GM18861 (cell line): ENCODE data around the gene ALDH16A1.

Source experiments
- ATAC-seq: cut with Tn5 transposase; IDR thresholded peaks from one replicate; pipeline ENCODE4 v1.9.1; 2021; ENCODE audit not compliant: unreplicated experiment

The ALDH16A1 gene

DNA sequence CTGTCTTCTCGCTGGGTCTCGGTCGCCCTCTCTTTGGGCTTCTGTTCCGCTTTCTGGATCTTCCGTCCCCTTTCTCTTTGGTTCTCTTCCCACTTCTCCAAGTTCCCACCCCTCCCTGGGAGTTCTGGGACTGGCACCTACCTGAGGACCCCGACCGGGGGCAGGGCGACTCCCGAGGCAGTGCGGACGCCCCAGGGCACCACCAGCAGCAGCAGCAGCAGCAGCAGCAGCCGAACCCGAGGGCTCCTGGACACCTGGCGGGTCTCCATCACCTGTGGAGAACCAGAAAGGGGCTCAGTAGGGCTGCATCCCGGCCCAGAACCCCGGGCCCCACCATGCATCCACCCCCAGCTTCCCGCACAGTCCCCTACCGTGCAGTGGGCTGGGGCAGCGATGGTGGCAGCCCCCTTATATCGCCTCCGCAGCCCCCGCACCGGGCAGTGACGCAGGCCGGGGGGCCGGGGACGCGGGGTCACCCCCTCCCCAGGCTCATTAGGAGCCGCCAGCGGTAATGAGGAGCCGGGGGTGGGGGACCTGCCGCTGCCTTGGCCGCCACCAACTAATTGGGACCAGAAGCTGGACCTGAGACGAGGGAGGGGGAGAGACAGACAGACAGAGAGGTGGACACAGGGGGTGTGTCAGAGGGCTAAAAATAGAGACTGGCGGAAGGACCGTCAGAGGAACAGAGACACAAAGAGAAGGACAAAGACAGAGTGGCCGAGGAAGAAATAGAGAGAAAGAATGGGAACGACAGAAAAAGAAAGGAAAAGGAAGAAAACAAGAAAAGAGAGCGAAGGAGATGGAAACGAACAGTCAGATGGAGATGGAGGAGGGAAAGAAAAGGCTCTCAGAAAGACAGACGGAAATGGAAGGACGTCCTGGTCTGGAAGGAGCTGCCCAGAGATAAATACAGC lies 29.7 kb upstream of the ALDH16A1 start, which contains the start of gene PTH2:
Gene PTH2, minus strand, starts transcription at position 371 of the 914 bp plus-strand sequence. Its CDS starts 102 bp downstream, at position 269.
- no peak for ATAC-seq

DNA sequence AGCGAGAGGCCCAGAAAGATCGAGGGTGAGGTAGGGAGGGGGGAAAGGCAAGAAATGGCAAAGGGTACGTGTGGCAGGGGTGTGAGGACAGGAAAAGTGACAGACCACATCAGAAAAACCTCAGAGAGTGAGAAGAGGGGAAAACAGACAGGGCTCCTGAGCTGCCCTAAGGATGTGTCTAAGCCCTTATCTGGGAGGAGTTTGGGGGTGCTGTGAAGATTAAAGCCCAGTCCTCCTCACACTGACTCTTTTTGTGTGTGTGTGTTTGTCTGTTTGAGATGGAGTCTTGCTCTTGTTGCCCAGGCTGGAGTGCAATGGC lies 29.1 kb upstream of the ALDH16A1 start:
- ATAC-seq = no peak

DNA sequence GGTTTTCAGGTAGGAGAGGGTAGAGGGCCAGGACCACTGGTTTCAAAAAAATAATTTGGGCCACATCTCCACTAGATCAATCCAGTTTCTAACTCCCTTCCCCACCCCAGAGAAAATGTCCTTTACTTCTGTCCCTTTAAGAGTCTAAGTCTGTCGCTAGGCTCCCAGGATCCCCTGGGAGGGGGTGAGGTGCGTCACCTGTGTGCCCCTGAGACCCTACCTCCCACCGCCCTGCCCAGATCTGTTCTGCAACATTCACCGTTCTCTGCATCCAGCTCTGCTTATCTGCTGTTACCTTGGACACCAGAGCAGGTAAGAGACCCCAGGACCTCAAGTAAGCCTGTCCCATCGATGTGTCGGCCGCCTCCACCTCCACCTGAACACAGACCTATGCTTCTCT lies 27.8 kb upstream of the ALDH16A1 start, which contains the start of gene GFY:
Gene GFY, plus strand, starts transcription at position 211 of the 400 bp plus-strand sequence. CDS start 1,043 bp downstream, outside the sequence.
- no peak for ATAC-seq

DNA sequence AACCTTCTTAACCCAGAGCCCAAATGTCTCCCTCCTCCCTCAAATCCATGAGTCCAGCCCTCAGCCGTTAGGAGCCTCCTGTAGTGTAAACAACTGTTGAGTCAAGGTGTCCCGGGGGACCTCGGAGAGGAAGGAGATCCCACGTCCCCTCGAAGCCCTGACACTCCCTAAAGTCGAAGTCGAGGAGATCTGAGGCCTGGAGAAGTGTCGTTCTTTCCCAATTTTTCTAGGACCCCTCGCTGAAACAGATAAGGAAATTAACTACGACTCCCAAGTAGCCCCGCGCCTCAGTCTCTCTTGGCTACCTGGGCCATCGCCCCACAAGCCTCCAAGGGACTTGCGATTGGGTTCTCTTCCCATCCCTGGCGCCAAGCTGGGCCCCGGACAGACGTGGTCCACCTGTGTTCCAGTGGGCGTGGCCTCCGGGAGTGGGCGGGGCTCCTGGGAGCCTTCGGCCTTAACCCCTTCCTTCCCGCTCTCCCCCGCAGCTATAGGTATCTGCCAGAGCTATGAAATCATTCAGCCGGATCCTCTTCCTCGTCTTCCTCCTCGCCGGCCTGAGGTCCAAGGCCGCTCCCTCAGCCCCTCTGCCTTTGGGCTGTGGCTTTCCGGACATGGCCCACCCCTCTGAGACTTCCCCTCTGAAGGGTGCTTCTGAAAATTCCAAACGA lies 27.0 kb upstream of the ALDH16A1 start:
- no peak for ATAC-seq

DNA sequence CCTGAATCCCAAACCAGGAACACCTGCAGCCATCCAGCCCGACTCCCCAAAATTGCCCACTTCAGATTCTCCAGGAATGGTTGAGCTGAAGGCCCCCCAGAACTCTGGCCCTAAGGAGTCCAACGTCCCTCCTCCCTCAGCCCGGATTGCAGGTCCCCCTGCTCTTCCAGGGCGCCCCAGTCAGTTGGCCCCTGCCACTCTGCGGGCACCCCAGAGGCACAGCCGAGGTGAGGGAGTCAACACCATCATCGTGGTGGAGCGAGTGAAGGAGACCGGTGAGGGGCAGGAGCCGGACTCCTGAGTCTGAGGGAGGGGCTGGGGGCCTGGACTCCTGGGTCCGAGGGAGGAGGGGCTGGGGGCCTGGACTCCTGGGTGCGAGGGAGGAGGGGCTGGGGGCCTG lies 25.7 kb upstream of the ALDH16A1 start:
- no peak for ATAC-seq

DNA sequence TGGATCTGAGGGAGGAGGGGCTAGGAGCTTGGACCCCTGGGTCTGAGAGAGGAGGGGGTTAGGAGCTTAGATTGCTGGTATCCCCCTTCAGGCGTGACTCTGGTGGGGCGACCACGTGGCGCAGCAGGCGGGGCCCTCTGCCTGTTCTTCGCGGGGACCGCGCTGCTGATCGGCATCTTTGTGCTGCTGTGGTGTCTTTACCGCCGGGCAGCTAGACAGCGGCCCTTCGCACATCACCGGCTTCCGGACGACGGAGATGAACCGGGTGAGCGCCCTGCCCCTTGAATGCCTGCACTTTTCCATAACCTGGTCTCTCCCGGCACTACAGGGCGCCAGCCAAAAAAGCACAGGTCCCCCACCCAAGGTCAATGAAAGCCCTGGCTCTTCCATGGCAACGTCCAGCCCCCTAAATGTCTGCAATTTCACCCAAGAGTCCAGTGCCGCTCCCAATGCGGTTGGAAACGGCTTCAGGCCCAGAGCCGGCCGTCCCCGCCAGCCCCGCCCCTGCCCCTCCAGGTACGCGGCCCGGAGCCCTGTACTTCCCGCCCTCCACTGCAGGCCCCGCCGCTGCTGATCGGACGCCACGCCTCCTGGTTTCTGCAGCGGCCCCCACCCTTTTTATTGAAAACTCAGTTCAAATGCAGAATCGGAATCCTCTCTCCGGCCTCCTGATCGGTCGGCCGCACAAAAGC lies 25.0 kb upstream of the ALDH16A1 start:
- ATAC-seq = no peak

DNA sequence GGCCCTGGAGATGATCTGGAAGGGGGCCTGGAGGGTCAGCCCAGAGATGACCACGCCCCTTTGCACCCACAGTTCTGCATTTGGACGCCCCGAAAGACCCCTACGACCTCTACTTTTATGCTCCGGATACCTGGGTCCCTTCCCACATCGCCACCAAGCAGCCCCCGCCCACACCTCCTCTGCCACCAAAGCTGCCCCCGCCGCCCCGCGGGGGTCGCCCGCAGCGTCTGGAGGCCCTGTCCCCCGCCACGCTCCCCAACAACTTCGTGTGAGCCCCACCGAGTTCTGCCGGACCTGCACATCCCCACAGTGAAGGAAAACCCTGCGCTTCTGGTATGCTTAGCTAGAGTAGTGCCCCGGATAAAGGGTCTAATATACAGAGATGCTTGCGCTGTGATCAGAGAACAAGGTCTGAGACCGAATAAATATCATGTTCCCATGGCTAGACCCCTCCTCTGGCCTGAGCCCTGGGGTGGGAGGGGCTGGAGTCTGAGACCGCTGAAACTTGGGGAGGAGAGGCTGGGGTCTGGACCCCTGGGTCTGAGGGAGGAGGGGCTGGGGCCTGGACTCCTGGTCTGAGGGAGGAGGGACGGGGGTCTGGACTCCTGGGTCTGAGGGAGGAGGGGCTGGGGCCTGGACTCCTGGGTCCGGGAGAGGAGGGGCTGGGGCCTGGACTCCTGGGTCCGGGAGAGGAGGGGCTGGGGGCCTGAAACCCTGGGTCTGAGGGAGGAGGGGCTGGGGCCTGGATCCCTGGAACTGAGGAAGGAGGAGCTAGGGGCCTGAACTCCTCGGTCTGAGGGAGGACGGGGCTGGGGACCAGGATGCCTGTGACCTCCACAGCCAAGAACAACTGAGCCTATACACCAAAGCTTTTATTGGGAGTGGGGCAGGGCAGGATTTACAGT lies 24.2 kb upstream of the ALDH16A1 start:
- ATAC-seq = no peak

DNA sequence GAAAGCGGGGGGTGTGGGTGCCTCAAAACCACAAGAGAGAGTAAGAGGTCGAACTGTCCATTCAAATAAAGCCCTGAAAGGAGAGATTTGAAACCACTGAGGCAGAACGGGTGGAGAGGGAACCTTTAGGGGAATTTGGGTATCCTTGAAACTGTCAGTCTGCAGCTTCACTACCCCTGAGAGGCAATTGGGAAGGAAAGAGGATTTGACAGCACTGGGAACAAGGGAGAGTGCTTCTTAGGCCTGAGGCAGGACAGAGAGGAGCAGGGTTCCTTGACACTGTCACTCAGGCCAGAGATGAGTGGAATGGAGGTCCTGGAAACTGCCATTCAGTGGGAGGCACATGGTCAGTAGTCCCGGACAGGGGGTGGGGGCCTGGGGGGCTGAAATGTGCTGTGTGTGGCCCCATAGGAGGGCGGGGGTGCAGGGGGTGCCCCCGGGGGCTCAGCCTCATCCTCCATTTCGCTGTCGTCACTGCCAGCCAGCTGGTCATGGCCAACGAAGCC lies 22.8 kb upstream of the ALDH16A1 start:
- ATAC-seq = no peak

DNA sequence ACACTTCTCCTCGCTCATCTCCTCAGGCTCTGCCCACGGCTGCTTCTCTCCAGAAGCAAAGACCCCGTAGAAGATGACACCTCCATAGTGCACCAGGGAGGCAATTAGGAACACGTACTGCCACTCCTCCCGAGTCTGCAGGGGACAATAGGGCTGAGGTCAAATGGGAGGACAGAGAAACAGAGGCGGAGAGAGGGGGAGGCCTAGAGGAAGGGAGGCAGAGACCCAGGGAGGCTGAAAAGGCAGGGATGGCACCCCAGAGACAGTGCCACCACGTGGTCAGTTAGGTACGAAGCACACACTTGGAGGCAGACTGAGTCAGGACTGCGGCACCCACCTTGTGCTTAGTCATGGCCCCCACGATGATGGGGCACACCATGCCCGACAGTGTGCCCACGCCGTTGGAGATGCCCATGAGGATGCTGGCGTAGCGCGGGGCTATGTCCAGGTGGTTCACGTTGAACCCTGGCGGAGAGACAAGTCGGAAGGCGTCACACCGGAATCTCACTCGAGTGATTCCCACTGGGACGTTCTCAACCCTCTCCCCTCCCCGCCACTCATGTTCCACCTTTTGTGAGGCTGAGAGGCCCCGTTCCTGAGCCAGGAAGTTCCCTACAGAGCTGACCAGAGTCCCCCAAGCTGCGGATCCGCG lies 22.2 kb upstream of the ALDH16A1 start:
- ATAC-seq = no peak

DNA sequence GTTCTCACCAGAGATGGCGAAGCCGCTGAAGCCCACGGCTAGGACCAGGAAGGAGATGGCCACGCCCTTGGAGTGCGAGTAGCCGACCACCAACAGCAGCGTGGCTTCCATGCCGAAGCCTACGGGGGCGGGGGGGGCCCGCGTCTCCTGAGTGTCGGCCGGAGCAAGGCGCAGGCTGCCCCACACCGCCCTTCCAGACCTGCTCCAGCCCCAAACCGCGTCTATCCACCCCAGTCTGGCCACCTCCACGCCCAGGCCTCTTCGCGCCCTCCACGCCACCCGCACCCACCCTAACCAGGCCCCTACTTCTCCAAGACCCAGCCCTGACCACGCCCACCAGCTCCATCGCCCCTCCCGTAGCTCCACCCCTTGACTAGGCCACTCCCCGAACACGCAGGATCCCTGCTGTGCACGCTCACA lies 21.7 kb upstream of the ALDH16A1 start:
- no peak for ATAC-seq

DNA sequence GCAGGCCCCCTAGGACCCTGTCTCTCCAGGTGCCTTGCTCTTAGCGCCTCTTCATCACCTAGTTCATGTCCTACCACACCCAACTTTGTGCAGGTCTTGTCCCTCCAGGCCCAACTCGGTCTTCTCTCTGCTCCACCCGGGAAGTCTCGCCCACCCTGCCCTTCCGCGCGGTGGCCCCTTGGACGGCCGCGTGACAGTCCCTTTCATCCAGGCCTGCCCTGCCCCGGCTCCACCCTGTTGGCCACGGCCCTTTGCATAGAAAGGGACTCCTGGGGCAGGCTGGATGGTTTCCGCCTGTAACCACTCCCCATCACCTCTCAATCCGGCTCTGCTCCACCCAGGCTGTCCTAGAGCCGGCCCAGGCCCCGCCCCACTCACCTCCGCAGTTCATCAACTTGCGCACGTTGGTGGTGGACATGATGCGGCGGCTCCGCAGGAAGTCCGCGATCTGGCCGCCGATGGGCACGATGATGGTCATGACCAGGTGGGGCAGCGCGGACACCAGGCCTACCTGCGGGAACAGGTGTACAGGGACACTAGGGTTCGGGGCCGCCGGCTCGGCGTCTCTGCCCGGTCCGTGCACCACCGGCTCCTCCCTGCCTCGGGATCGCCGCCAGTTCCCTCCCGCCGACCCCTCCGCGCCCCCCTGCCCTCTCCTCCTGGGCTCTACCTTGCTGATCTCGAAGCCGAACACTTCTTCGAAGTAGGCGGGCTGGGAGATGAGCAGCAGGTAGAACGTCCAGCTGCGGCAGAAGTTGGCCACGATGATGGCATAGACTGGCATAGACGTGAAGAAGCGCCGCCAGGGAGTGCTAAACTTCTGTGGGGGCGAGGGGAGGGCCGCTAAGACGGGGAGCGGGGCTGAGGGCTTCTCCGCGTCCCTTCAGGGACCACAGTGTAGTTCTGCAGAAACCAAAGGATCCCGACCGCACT lies 20.6 kb upstream of the ALDH16A1 start:
- ATAC-seq = no peak

DNA sequence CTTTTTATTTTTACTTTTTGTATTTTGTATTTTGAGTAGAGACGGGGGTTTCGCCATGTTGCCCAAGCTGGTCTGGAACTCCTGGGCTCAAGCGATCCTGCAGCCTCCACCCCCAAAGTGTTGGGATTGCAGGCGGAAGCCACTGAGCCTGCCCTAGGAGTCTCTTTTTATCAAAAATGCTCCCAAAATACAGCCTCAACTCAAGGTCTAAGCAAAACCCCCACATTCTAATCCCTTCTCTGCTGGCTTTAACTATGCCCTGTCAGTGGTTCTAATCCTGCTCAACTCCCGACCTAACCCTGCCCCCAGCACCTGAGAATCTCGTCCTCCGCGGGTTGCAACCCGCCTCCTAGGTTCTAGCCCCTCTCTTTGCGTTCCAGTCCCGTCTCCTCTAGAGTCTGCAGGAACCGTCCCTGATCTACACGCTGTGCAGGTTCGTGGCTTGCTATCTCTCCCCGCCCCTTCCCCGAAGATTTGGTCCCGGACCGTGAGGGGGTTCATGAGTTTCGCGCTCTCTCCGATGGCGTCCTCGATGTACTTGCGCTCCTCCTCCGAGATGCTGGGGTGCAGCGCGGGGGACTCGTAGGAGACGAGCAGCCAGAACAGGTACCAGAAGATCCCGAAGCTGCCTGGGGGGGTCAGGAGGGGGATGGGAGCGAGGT lies 19.7 kb upstream of the ALDH16A1 start:
- ATAC-seq = no peak

DNA sequence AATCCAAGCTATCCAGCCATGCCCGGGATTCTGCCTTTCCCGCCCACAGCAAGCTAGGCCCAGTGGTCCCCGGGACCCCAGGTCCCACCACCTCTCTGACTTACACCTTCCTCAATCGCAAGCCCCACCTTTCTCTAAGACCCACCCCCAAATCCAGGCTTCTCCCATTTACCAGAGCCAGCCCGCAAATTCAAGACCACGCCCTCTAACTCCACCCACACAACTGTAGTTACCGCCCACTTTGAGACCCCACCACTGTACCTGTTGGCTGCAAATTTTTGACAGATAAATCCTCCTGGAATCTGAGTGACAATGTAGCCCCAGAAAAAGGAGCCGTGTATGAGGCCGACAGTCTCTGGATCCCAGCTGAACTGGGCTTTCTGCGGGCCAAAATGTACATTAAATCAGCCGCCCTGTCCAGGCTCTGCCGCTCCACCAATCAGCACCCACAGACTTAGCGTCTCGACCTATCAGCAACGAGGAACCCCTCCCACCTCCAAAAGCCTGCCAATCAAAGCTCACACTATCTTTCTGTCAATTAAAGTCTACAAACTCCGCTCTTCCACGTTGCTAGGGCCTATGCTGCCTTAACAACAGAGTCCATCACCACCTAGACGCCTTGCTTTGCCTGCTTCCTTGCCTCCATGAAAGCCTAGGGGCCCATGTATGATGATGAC lies 18.0 kb upstream of the ALDH16A1 start:
- no peak for ATAC-seq

DNA sequence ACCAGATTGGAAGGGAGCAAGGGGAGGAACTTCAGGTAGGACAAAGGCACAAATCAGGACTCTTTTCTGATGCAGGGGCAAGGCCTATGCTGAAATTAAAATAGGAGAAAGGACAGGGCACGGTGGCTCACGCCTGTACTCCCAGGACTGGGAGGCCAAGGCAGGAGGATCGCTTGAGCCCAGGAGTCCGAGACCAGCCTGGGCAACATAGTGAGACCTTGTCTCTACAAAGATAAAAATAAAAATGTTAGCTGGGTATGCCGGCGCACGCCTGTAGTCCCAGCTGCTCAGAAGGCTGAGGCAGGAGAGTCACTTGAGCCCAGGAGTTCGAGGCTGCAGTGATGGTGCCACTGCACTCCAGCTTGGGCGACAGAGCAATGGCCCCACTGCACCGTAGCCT lies 17.4 kb upstream of the ALDH16A1 start:
- no peak for ATAC-seq

DNA sequence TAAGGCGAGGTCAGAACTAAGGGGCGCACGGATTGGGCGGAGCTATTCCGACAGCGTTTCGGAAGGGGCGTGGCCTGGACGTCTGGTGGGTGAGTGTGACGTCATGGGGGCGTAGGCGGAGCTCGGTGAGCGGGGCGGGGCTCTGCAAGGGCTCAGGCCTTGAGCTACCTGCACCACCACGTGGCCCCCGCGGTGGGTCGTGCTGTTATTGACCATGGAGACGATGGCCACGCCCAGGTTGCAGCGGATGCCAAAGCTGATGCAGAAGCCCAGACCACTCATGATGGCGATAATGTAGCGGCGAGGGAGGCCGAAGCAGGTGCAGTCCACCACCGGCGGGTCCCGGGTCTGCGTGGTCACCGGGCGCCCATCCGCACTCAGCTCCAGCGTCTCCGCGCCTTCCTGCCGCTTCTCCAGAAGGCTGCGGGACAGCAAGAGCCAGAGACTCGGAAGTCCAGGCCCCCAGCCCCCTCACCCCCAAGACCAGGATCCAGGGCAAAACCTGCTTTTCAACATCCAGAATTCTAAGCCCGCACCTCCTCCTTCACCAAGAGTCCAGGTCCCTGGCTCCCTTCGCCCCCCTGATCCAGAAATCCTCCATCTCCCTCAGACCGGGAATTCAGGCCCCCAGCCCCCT lies 16.5 kb upstream of the ALDH16A1 start:
- ATAC-seq = no peak

DNA sequence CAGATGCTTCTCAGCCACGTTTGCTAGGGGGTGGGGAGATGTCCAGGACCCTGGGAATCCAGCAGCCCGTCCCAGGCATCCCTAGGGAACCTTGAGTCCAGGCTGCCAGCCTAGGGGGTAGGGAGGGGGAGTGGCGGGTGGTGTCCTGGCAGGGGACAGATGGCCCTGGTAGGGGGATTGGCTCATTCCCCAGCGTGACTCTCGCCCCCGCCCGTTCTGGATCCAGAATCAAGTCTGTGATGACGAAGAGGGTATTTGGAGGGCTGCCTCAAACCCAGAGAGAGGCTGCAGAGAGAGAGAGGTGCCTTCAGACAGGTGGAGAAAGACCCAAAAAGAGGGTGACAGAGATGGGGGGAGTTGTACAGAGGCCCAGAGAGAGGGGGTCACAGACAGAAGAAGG lies 15.8 kb upstream of the ALDH16A1 start:
- ATAC-seq = no peak

DNA sequence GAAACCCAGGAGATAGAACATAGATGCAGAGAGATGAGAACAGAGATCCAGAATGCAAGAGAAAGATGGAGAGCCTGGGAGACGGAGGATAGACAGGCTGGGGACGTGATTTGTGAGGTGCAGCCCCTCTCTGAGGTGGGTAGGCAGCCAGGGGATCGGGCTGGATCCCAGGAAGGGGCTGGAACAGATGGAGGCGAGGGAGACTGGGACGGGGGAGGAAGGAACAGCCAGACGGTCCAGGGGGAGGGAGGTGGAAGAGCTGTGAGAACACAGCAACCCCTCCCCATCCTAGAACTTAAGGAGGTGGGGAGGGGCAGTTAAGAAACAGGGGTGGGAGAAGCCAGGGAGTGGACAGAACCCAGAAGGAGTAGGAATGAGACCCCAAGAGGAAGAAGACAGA lies 14.8 kb upstream of the ALDH16A1 start:
- no peak for ATAC-seq
